ENCODE measurements around the gene PPP1R9B. TPM values are rescaled to one million over a fixed set of nuclear protein-coding genes. Genes with fewer than 3 reads are reported as not detected.

Gene PPP1R9B
- total RNA-seq, 4 donors from 2014 or later, result 9.2 to 65.3 (median 20.6) TPM

DNA sequence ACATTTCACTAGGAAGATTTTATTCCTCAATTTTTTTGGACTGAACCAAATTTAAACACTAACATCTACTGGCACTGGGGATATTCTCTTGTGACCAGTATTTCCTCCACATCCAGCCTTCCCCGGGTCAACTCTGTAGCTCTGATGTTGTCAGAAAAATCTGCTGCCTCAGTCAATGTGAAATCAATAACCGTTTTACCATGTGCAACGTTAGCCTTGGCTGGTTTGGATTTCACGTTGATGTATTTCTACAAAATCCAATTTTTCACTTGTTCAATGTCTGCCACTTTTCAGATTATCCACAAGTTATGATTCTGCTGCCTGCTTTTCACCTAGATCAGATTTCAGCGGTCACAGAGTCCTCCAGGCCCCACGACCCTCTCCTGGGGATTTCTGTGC lies 22.5 kb upstream of the PPP1R9B start:
- no peak overlapping the region for H3K4me3 ChIP-seq
- TF ChIP-seq POLR2A (IDR thresholded peaks at IDR 0.05), result no peak
- TF ChIP-seq, protein P1, sequence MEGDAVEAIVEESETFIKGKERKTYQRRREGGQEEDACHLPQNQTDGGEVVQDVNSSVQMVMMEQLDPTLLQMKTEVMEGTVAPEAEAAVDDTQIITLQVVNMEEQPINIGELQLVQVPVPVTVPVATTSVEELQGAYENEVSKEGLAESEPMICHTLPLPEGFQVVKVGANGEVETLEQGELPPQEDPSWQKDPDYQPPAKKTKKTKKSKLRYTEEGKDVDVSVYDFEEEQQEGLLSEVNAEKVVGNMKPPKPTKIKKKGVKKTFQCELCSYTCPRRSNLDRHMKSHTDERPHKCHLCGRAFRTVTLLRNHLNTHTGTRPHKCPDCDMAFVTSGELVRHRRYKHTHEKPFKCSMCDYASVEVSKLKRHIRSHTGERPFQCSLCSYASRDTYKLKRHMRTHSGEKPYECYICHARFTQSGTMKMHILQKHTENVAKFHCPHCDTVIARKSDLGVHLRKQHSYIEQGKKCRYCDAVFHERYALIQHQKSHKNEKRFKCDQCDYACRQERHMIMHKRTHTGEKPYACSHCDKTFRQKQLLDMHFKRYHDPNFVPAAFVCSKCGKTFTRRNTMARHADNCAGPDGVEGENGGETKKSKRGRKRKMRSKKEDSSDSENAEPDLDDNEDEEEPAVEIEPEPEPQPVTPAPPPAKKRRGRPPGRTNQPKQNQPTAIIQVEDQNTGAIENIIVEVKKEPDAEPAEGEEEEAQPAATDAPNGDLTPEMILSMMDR (IDR thresholded peaks at IDR 0.05), result no peak
- peaks cover 3 to 15% of the 10 kb centered on the region in 2 donors for H3K4me1 ChIP-seq
- no peaks in the 10 kb centered on the region for H3K27me3 ChIP-seq
- no peaks in the 10 kb centered on the region for H3K36me3 ChIP-seq
- peak overlapping the region; percentile 88 to 95 for H3K27ac ChIP-seq
- intact Hi-C loops (cut with DNase I; ENCODE audit: low total_unique reads), result no loop called here
- no peak for DNase-seq
- no peaks in the 10 kb centered on the region for H3K9me3 ChIP-seq

DNA sequence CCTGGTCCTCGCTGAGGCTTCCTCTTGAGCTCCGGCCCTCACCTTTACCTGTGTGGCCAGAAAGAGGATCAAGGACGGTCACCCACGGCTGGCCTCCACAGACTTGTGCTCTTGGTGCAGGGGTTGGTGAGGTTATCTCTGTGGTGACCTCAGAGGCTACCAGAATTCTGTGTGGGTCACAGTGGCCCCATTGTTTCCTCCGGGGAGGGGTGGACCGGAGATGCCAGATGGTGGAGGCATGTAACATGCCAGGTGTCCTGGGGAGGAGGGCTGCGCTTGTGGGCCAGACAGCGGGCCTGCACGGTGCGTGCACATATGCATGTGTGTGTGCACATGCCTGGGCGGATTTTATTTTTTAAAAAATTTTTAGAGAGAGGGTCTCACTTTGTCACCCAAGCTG lies 21.7 kb upstream of the PPP1R9B start:
- DNase-seq, result no peak
- TF ChIP-seq, protein P1 (IDR thresholded peaks at IDR 0.05), result no peak
- no peak for TF ChIP-seq POLR2A (IDR thresholded peaks at IDR 0.05)
- intact Hi-C loops (cut with DNase I; ENCODE audit: low total_unique reads), result no loop called here
- Histone ChIP-seq H3K4me1 (peaks cover 3 to 8% of the 10 kb centered on the region in 2 donors), H3K4me3 (no peak overlapping the region), H3K27me3 (no peaks in the 10 kb centered on the region), H3K27ac (peak overlapping the region; percentile 88 to 95), H3K9me3 (no peaks in the 10 kb centered on the region), H3K36me3 (no peaks in the 10 kb centered on the region)

DNA sequence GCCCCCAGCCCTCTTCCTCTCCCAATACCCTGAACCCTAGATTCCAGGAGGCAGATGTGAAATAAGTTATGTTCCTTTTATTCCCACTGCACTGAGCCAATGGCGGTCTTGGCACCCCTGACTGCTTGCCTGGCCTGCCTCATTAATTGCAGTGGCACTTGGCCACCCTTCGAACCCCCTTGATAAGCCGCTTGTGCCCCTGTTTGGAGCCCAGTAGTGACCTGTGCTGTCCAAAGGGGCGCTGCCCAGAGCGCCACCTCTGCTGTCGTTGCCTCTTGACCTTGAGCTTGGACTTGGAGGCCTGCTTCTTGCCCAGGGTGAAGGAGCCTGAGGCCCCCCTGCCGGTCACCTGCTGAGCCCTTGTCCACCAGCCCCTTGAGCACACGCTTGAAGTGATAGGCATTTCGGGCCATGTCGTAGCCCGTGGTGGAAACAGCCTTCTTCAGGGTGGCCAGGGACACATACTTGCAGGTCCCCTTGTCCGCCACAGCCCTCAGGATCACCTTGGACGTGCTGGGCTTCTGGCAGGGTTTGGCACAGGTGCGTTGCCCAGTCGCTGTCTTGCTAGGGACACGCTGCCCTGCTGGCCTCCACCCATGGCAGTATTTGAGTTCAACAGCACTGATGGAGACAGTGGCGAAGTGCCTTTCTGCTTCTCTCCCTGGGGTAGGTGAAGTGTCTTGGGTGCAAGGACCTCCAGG lies 21.0 kb upstream of the PPP1R9B start:
- TF ChIP-seq, protein P1 (IDR thresholded peaks at IDR 0.05), result no peak
- no peak for TF ChIP-seq POLR2A (IDR thresholded peaks at IDR 0.05)
- Histone ChIP-seq H3K4me1 (peaks cover 3 to 8% of the 10 kb centered on the region in 2 donors), H3K27ac (peak overlapping the region; percentile 88 to 95), H3K27me3 (no peaks in the 10 kb centered on the region), H3K9me3 (no peaks in the 10 kb centered on the region), H3K36me3 (no peaks in the 10 kb centered on the region), H3K4me3 (no peak overlapping the region)
- intact Hi-C loops (cut with DNase I; ENCODE audit: low total_unique reads), result loop anchor here (2.0 kb wide), 1 partner anchor 125 kb away; no protein-coding TSS in a partner anchor
- DNase-seq, result no peak

DNA sequence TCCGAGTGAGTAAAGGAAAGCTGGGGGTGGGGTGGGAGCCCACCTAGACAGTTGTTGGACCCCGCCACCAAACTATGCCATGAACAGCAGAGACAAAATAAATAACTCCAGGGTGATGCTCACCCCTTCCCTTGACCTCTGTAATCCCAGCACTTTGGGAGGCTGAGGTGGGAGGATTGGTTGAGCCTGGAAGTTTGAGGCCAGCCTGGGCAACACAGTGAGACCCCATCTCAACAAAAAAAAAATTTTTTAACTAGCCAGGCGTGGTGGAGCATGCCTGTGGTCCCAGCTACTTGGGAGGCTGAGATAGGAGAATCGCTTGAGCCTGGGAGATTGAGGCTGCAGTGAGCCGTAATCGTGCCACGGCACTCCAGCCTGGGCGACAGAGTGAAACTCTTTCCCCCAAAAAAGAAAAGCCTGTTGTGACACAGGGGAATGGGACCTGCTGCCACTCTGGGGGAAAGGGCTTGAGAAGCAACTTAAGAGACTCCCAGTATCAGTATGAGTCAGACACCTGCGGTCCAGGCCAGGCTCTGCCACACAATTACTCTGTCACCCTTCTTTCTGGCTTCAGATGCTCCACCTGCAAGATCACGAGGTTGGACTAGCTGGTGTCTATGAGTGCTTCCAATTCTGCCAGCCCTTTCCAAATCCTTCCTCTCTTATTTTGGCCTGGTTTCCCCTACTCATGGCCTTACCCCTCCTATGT lies 20.3 kb upstream of the PPP1R9B start:
- Histone ChIP-seq H3K36me3 (no peaks in the 10 kb centered on the region), H3K4me3 (no peak overlapping the region), H3K4me1 (peaks cover 3 to 8% of the 10 kb centered on the region in 2 donors), H3K27ac (peak overlapping the region in 1 of 2 donors; percentile 14), H3K9me3 (no peaks in the 10 kb centered on the region), H3K27me3 (no peaks in the 10 kb centered on the region)
- TF ChIP-seq POLR2A (IDR thresholded peaks at IDR 0.05), result no peak
- TF ChIP-seq, protein P1 (IDR thresholded peaks at IDR 0.05), result no peak
- no peak for DNase-seq
- intact Hi-C loops (cut with DNase I; ENCODE audit: low total_unique reads), result loop anchor here (2.0 kb wide), 1 partner anchor 126 kb away; no protein-coding TSS in a partner anchor

Measured in uterus (tissue), 4 donors.